K562 (cell line): ENCODE results near the gene ARMS2. TPM values are rescaled to one million over a fixed set of nuclear protein-coding genes. Genes with fewer than 3 reads are reported as not detected.

Experiments
- ATAC-seq: fragments of 200-7000 bp; cut with Tn5 transposase; 3 replicates; pipeline ENCODE4 v1.9.1; 2020; ENCODE audit warnings: moderate library complexity
- BruUV-seq: library from RNA; stranded (reverse); fragments of 400-500 nt; replicated peaks from 2 replicates; lab custom pipeline; 2021; lab: Mats Ljungman, UMichigan
- CTCF ChIA-PET: fragments of 300-600 bp; formaldehyde crosslinking; extraction: SDS; loops from one replicate; lab custom pipeline; 2021; ENCODE audit warnings: low intra/inter-chr PET ratio; lab: Yijun Ruan, JAX
- POLR2A ChIA-PET: fragments of 300-600, 350-650 bp; sonication (Branson Sonifier 250); formaldehyde crosslinking; extraction: SDS; loops from one replicate; lab custom pipeline; 2021; ENCODE audit warnings: antibody characterized with exemption, inconsistent platforms; lab: Yijun Ruan, JAX
- DNase-seq, 4 experiments: peaks; one replicate each; pipeline versions ENCODE4 v3.0.0 to v3.0.0-alpha.2; 2011 to 2018; ENCODE audit warnings: low spot score in 3 of 4, mixed read lengths in 3 of 4; ENCODE audit errors: extremely low read depth in 1 of 4
- FAIRE-seq: peaks from 2 replicates; lab custom pipeline; 2011; peaks lifted over from hg19 to GRCh38; lab: Jason Lieb, UNC
- H2AFZ ChIP-seq: 2 replicates; pipeline ENCODE4 v1.6.0; 2011; ENCODE audit warnings: low read depth, low read length, control low read depth, inconsistent platforms
- H3K27ac ChIP-seq: fragments of 200-600 bp; 3 replicates; pipeline ENCODE4 v1.8.0; 2011; ENCODE audit warnings: low read depth, mild to moderate bottlenecking, control low read depth, inconsistent platforms, low read length, moderate library complexity, mixed read lengths; ENCODE audit errors: extremely low read depth
- H3K27me3 ChIP-seq, 2 experiments: fragments of 300-600 bp in 1 of 2; 2 replicates in 1 of 2; 3 replicates in 1 of 2; pipeline versions ENCODE4 v1.6.0 to v1.8.0; 2011; ENCODE audit warnings: inconsistent platforms in 2 of 2, low read length in 2 of 2, mild to moderate bottlenecking in 1 of 2, mixed read lengths in 1 of 2, moderate library complexity in 1 of 2; ENCODE audit not compliant: control insufficient read depth in 2 of 2, insufficient read depth in 2 of 2
- H3K36me3 ChIP-seq: fragments of 300-600 bp; 3 replicates; pipeline ENCODE4 v1.8.0; 2011; ENCODE audit warnings: mild to moderate bottlenecking, low read length, inconsistent platforms; ENCODE audit not compliant: control insufficient read depth, insufficient read depth
- H3K4me1 ChIP-seq, 2 experiments: fragments of 200-600 bp in 1 of 2; replicated peaks in 1 of 2; 2 replicates in 1 of 2; 3 replicates in 1 of 2; pipeline versions ENCODE4 v1.5.1 to v1.8.0; 2011; ENCODE audit warnings: inconsistent platforms in 2 of 2, low read length in 2 of 2, mild to moderate bottlenecking in 1 of 2, mixed read lengths in 1 of 2, moderate library complexity in 1 of 2; ENCODE audit not compliant: control insufficient read depth in 2 of 2, insufficient read depth in 2 of 2
- H3K4me2 ChIP-seq: 2 replicates; pipeline ENCODE4 v1.6.1; 2011; ENCODE audit warnings: low read length, control low read depth, inconsistent platforms, mixed read lengths; ENCODE audit not compliant: insufficient read depth
- H3K4me3 ChIP-seq: fragments of 200-600 bp; sonication (generic), shearing (Covaris generic); 2 replicates; pipeline ENCODE4 v1.5.1; 2016; ENCODE audit warnings: control low read depth, inconsistent platforms
- H3K79me2 ChIP-seq: fragments of 200-600 bp; 3 replicates; pipeline ENCODE4 v1.8.0; 2011; ENCODE audit warnings: low read length, inconsistent platforms; ENCODE audit not compliant: control insufficient read depth, insufficient read depth
- H3K9ac ChIP-seq, 2 experiments: 2 replicates each; pipeline versions ENCODE4 v1.6.0 to v1.6.1; 2011; ENCODE audit warnings: low read depth in 2 of 2, low read length in 2 of 2, control low read depth in 1 of 2, inconsistent platforms in 1 of 2, mild to moderate bottlenecking in 1 of 2, mixed read lengths in 1 of 2; ENCODE audit not compliant: insufficient read depth in 1 of 2
- H3K9me1 ChIP-seq: one replicate; pipeline ENCODE4 v1.6.0; 2011; ENCODE audit warnings: inconsistent platforms, mild to moderate bottlenecking, low read length, moderate library complexity; ENCODE audit not compliant: control insufficient read depth, insufficient read depth
- H3K9me3 ChIP-seq: replicated peaks from 2 replicates; pipeline ENCODE4 v1.5.1; 2011; ENCODE audit warnings: low read depth, low read length, inconsistent platforms; ENCODE audit not compliant: control insufficient read depth, insufficient read depth
- H4K20me1 ChIP-seq: replicated peaks from 2 replicates; pipeline ENCODE4 v1.6.1; 2011; ENCODE audit warnings: low read length, inconsistent platforms, mixed read lengths; ENCODE audit not compliant: control insufficient read depth, insufficient read depth
- GABPA ChIP-seq: fragments of 200-800 bp; sonication (Bioruptor generic); conservative IDR thresholded peaks from 2 replicates; pipeline ENCODE4 v1.6.1; 2016; ENCODE audit warnings: low read depth, missing genetic modification characterization, missing compliant biosample characterization
- HNRNPH1 ChIP-seq: fragments of 200-400 bp; formaldehyde crosslinking; optimal IDR thresholded peaks from 2 replicates; pipeline ENCODE3; 2017; ENCODE audit warnings: low read depth, mild to moderate bottlenecking, low read length, moderate library complexity
- RBM25 ChIP-seq: fragments of 200-400 bp; formaldehyde crosslinking; IDR thresholded peaks from 2 replicates; pipeline ENCODE4 v1.6.1; 2018; ENCODE audit warnings: low read length, low read depth, moderate library complexity; ENCODE audit not compliant: severe bottlenecking
- SIN3A ChIP-seq, 2 experiments: fragments of 150-350 bp in 1 of 2; IDR thresholded peaks; 2 replicates each; pipeline ENCODE4 v1.6.1; 2011 to 2016; ENCODE audit warnings: borderline replicate concordance in 2 of 2, low read depth in 2 of 2, low read length in 2 of 2, mild to moderate bottlenecking in 2 of 2, moderate library complexity in 2 of 2; ENCODE audit not compliant: control insufficient read depth in 1 of 2
- SMAD1 ChIP-seq: fragments of 150-350 bp; IDR thresholded peaks from 2 replicates; pipeline ENCODE4 v1.6.1; 2014; ENCODE audit warnings: low read length, low read depth; ENCODE audit not compliant: partially characterized antibody
- SMAD3 ChIP-seq: fragments of 450-650 bp; formaldehyde crosslinking; conservative IDR thresholded peaks from 2 replicates; pipeline ENCODE4 v1.4.0; 2020; ENCODE audit warnings: mild to moderate bottlenecking
- ZFP36 ChIP-seq: fragments of 150-350 bp; IDR thresholded peaks from 2 replicates; pipeline ENCODE4 v1.6.1; 2018; ENCODE audit warnings: low read length, low read depth; ENCODE audit not compliant: partially characterized antibody
- WGBS: fragments of 100-300 bp; shearing (Covaris generic); methylation state at CpG from one replicate; pipeline ENCODE4 v1.1.6; 2016; ENCODE audit warnings: low coverage, mixed read lengths; ENCODE audit not compliant: insufficient coverage; ENCODE audit errors: missing lambda C conversion rate; 5-methylcytosine and 5-hydroxymethylcytosine counted together
- in situ Hi-C: fragments of 300-500 bp; cut with MboI; formaldehyde crosslinking; loops from 4 replicates; pipeline ENCODE4 v1.15.0; 2018; ENCODE audit warnings: inconsistent platforms, mixed read lengths
- intact Hi-C: fragments of 100-400 bp; cut with micrococcal nuclease; formaldehyde crosslinking; loops from 2 replicates; pipeline ENCODE4 v1.14.2; 2022
- polyA plus RNA-seq, 8 experiments: library from polyadenylated mRNA; depleted of rRNA in 4 of 8; stranded (reverse) in 5 of 8; unstranded in 3 of 8; fragments of >200 nt; fragmentation: Nextera tagmentation in 2 of 8; fragmentation: Illumina TruSeq in 1 of 8; extraction: Ambion mirVana in 2 of 8; extraction: Trizol in 1 of 8; gene quantifications; 2 replicates each; pipeline versions ENCODE4 v1.2.1 to v1.2.3, GENCODE V29; 2011 to 2014; ENCODE audit warnings: inconsistent platforms in 1 of 8, missing spikeins in 1 of 8
- total RNA-seq, 7 experiments: library from RNA; depleted of rRNA in 6 of 7; stranded (reverse); fragments of >200 nt in 6 of 7; fragmentation: Illumina TruSeq in 2 of 7; extraction: Trizol in 2 of 7; gene quantifications; 2 replicates each; pipeline versions ENCODE4 v1.2.1 to v1.2.3, GENCODE V29; 2011 to 2021; ENCODE audit warnings: low replicate concordance in 1 of 7

The ARMS2 gene
- total and polyA plus RNA-seq, 9 of the 15 experiments (the other 6 are each of a cell fraction or from before 2014, with no cell fraction given): not detected

DNA sequence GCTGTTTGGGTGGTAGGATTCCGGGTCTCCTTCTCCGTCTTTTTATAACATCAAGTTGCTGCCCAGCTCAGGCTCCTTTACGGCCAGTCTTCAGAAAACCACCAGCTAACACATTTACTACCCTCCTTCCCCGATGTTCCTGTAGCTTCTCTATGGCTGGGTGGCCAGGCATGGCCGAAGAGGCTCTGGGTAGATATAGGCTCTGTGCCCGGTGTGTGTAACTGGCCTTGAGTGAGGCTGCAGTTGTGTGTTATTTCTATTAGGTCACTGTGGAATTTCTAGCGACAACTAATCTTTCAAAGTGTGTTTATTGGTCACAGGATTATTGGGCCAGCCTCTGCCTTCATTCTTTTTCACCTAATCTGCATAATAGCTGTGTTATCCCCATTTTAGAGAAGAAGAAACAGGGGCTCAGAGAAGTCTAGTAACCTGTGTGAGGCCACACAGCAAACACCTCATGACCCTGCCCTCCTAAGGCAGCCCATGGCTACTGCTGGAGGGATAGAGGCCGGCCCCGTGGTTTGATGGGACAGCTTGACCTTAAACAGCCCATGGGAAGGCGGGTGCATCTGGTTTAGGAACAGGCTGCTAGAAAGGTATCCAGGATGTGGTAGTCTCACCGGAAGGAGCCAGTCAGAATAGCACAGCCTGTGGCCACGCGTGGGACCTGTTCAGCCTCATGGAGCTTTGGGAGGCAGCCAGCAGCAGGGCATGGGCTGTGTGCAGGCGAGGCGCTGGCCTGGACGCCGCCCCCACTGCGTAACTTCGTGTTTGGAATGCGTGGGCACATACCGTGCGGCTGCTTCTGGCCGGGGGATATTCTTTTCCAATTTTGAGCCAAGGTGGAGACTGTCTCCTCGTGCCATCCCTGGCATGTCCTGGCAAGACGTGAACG is 36.6 kb downstream of the ARMS2 start:
- ATAC-seq: no peak
- no peak overlapping the region for H3K4me2 ChIP-seq
- POLR2A ChIA-PET: no interaction called here
- H3K9me1 ChIP-seq: no peaks in the 10 kb centered on the region
- no peak overlapping the region for H2AFZ ChIP-seq
- no peaks in the 10 kb centered on the region for H3K36me3 ChIP-seq
- peaks cover 2 to 60% of the 10 kb centered on the region in 2 experiments; a peak in 3 of 5 replicates for H3K27me3 ChIP-seq
- H3K9me3 ChIP-seq: no peaks in the 10 kb centered on the region
- H3K4me3 ChIP-seq: no peak overlapping the region
- no TSS peak for BruUV-seq
- CTCF ChIA-PET: no interaction called here
- H3K79me2 ChIP-seq: no peaks in the 10 kb centered on the region
- no peak for FAIRE-seq
- TF ChIP-seq ZFP36 (peak; percentile 16), SMAD3 (CRISPR knock-in tag) (no peak), RBM25 (peak; percentile 23)
- no peaks in the 10 kb centered on the region for H3K4me1 ChIP-seq
- intact Hi-C loops (no loop called here), in situ Hi-C loops (no loop called here)
- no peaks in the 10 kb centered on the region for H4K20me1 ChIP-seq
- no peak for DNase-seq
- H3K27ac ChIP-seq: no peak overlapping the region
- no peak overlapping the region for H3K9ac ChIP-seq
- 3% methylated on average over 25 of the region's 26 CpGs for WGBS

DNA sequence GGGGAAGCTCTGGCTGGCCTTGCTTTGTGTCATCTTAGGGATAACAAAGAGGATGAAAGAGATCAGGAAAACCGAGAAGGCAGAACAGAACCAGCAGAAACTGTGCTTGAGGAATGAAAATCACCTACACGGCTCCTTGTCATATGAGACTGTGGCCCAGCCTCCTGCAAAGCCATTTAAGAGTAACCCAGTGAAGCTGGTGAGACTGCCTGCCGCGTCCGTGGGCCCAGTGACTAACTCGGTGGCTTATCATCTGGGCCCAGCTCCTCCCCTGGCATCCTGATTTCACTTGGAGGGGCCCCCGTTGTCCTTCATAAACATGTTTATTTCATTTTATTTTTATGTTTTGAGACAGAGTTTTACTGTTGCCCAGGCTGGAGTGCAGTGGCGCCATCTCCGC is 37.6 kb downstream of the ARMS2 start:
- in situ Hi-C loops: no loop called here
- no peak overlapping the region for H3K4me3 ChIP-seq
- H3K4me1 ChIP-seq: no peaks in the 10 kb centered on the region
- H3K9me3 ChIP-seq: no peaks in the 10 kb centered on the region
- no peak overlapping the region for H2AFZ ChIP-seq
- ChIA-PET POLR2A (no interaction called here), CTCF (no interaction called here)
- no peaks in the 10 kb centered on the region for H3K36me3 ChIP-seq
- intact Hi-C loops: no loop called here
- DNase-seq (no peak), FAIRE-seq (no peak), ATAC-seq (no peak)
- WGBS: 2% methylated on average over 8 of the region's 9 CpGs
- H3K4me2 ChIP-seq: no peak overlapping the region
- H3K9ac ChIP-seq: no peak overlapping the region
- no TSS peak for BruUV-seq
- H3K9me1 ChIP-seq: no peaks in the 10 kb centered on the region
- no peaks in the 10 kb centered on the region for H4K20me1 ChIP-seq
- no peak overlapping the region for H3K27ac ChIP-seq
- TF ChIP-seq GABPA (tag) (no peak), SMAD1 (no peak), SIN3A (IDR thresholded peaks at IDR 0.05; ENCODE audit: borderline replicate concordance in 2 of 2, control insufficient read depth in 1 of 2, low read depth in 2 of 2, low read length in 2 of 2) (no peak), HNRNPH1 (no peak)
- no peaks in the 10 kb centered on the region for H3K79me2 ChIP-seq
- peaks cover 2 to 54% of the 10 kb centered on the region in 2 experiments; a peak in 3 of 5 replicates for H3K27me3 ChIP-seq
